B cell (primary cell): ENCODE measurements around the gene PLA2G5.

ENCODE experiments used
- CTCF ChIP-seq: fragments of 200-600 bp; IDR thresholded peaks from one replicate; pipeline ENCODE4 v1.8.0; 2022; ENCODE audit warnings: antibody characterized with exemption, mild to moderate bottlenecking
- EZH2 ChIP-seq: IDR thresholded peaks from 2 replicates; pipeline ENCODE4 v1.6.1; 2012; ENCODE audit warnings: borderline replicate concordance, low read depth, mild to moderate bottlenecking, moderate library complexity, low read length; ENCODE audit not compliant: insufficient read depth, poor library complexity, severe bottlenecking

- TF ChIP-seq CTCF (no peak), EZH2 (no peak)
These were observed 13.4 kb downstream of the PLA2G5 start for GRCh38 chr1:20083178-20083944.
